HUDEP-2 (cell line): ENCODE results near the gene CDK13.
"Not testable (repeated sequence)": the region's sequence is repeated elsewhere in the genome, so short reads cannot be mapped to it uniquely, and the experiment has no call there.

Source experiments
- DNase-seq, 76 experiments: peaks; one replicate each; lab custom pipeline; 2025; ENCODE audit not compliant: unreplicated experiment in 76 of 76; lab: John Stamatoyannopoulos, UW

The CDK13 gene

DNA sequence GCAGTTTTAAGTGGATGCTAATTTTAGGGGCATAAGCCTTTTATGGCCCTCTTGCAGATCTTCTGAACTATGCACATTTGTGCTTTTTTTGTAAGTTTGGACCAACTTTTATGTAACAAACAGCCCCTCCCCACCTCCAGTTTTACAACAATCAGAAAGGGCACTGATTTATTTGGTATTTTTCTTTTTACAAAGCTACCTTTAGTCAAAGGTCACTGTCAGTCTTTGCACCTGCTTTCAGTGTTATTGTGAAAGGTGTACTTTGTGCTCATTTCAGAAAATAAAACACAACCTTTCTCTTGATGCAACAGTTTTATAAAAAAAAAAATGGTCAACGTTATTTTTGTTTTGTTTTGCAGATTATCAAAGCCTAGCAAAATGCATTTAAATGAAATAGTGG is 145.2 kb downstream of the CDK13 start:
- DNase-seq, result no peak

DNA sequence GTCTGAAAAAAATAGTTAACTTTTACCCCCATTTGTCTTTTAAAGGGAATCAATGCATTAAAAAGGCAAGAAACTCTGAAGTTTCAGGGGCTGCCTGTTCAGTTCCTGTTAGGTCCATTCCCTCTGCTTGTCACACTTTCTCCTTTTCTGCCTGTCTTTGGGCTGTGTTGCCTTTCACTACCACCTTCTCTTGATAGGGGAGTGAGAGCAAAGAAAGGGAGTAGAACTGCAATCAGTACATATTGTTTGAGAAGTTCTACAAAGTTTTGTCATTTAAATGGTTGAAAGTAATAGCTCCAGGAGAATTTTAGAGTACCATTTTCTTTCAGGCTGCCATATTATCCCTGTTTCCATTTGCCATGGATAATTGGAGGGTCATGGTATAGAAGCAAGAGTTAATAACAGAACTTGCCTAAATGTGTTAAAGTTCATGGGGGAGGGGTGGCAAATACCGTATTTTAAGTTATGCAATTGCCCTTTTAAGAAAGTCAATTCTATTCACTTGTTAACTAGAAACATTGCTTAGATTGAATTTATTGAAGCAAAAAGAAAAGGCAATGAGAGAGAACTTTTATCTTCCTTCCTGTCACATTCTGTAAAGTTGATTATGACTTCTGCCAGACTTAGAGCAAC is 145.8 kb downstream of the CDK13 start:
- no peak for DNase-seq

DNA sequence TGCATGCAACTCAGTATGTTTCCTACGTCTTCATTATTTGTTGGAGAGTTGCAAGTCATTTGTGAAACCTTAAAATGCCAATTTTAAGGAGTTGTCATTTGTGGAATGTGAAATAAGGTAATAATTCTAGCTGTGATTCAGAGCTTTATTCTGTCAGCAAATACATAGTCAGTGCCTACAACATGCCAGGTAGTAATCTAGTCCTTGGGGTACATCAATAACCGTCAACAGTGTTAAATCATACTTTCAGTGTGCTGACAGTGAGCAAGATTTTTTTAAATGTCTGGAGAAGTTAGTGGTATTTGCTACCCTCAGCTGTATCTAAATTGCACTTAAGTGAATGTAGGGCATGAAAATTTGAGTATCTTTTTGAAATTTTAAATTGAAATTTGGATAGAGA is 147.7 kb downstream of the CDK13 start:
- no peak for DNase-seq

DNA sequence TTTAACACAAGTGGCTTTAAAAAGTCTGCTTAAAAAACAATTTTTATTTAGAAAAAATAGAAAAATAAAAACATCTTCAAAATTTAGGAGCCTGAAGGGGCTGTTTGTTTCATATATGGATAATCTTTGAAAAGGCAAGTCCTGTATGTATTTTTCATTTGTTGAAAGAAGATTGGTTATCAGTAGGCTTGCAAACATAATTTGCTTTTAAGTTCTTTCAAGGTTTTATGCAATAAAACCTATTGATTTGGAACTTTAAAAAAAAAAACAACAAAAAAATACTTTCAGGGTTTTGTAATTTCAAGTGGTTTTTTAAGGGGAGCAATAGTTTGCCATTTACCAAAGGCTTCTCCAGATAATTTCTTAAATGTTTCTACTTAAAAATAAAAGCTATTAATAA is 148.8 kb downstream of the CDK13 start:
- no peak for DNase-seq

DNA sequence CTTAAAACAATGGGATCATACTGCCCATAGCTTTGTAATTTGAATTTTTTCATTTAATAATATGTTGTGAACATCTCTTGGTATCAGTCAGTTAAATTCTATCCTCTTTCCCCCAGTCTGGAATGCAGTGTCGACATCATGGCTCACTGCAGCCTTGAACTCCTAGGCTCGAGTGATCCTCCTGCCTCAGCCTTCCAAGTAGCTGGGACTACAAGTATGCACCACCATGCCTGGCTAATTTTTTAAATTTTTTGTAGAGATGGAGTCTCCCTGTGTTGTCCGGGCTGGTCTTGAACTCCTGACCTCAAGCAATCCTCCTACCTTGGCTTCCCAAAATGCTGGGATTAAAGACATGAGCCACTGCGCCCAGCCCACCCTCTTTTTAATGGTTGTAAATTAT is 149.8 kb downstream of the CDK13 start:
- no peak for DNase-seq

DNA sequence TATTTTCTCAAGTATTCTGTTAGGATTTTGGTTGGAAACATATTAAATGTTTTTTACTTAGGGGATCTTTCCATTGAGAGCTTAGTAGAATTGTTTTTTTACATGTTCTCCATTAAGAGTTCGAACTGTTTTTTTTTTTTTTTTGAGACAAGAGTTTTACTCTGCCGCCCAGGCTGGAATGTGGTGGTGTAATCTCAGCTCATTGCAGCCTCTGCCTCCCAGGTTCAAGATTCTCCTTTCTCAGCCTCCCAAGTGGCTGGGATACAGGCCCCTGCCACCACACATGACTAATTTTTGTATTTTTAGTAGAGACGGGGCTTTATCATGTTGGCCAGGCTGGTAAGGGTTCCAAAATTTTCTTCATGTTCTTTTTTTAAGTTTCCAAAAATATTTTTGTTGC is 151.1 kb downstream of the CDK13 start:
- no peak for DNase-seq

DNA sequence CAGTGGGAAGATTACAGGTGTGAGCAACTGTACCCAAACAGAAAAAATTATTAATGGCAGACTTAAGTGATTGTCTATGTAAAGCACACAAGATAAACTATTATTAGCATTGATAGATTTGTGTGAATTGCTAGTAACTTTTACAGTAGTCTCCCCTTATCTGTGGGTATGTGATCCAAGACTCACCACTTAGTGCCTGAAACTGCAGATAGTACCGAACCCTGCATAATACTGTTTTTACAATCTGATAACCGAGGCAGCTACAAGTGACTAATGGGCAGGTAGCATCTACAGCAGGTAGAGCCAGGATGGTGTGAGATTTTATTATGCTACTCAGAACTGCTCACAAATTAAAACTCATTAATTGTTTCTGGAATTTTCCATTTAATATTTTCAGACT is 152.8 kb downstream of the CDK13 start:
- no peak for DNase-seq

DNA sequence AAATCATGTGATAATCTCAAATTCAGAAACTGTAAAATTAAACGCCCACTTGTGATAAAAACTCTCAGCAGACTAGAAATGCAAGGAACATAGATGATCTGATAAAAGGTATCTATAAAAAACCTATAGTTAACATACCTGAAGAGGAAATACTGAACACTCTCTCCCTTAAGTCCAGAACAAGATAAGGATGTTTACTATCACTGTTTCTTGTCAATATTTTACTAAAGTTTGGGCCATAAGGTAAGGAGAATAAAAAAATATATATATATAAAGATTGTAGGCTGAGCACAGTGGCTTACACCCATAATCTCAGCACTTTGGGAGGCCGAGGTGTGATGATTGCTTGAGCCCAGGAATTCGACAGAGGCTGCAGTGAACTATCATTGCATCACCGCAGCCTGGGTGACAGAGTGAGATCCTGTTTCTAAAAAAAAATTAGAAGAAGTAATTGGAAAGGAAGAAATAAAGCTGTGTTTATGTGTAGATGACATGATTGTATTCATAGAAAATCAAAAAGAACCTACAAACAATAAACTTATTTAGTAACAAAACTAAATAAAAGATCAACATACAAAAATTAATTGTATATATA is 155.9 kb downstream of the CDK13 start:
- DNase-seq, result no peak

DNA sequence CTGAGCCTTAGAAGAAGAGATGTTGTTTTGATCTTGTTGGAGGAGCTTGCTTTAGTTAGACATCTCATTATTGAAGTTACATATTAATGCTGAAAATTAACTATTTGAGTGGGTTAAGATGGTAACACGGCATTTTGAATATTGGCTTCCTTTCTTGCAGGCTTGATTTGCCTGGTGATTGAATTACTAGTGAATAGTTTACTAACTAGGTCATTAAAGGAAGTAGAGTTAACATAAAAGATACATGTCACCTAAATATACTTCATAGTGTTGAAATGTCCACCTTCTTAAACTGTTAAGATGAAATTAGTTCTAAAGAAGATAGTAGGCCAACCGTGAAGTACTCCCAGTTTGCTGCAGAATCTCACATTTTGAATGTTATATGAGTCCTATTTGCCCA is 165.9 kb downstream of the CDK13 start:
- DNase-seq, result no peak

DNA sequence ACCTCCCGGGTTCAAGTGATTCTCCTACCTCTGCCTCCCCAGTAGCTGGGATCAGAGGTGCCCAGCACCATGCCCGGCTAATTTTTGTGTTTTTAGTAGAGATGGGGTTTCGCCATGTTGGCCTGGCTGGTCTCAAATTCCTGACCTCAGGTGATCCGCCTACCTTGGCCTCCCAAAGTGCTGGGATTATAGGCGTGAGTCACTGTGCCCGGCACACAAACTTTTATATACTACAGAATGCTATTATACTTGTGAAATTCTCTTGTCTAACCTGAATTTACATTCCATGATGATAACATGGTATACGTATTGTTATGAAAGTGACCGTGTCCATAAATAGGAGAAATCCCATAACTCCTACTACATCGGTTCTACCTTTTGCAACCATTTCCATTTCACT is 167.1 kb downstream of the CDK13 start:
- not testable (repeated sequence) for DNase-seq

DNA sequence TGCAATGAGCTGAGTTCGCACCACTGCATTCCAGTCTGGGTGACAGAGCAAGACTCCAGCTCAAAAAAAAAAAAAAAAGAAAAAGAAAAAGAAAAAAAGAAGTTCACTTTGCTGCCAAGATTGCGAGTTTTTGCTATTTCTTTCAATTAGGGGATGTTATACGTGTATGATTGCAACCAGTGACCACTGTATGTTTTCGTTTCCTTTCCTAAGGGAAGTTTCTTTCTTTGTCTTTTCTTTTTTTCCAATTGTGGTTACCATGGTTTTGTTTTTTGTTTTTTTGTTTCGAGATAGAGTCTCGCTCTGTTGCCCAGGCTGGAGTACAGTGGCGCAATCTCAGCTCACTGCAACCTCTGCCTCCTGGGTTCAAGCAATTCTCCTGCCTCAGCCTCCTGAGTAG is 168.1 kb downstream of the CDK13 start:
- DNase-seq, result not testable (repeated sequence)

DNA sequence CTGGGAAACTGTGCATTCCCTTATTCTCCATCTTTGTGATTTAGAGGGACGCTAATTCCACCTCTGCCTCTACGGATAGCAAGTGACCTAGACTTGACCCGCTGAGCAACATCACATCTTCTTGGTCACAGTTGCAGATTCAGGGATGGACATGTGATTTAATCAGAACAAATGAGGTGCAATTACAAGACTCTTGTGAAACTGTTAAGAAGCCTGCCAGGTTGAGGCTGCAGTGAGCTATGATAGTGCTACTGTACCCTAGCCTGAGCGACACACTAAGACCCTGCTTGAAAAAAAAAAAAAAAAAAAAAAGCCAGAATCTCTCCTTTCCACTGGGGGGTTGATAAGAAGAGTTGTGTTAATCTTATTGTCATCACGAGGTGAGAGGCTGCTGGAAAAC is 170.0 kb downstream of the CDK13 start:
- DNase-seq, result no peak

DNA sequence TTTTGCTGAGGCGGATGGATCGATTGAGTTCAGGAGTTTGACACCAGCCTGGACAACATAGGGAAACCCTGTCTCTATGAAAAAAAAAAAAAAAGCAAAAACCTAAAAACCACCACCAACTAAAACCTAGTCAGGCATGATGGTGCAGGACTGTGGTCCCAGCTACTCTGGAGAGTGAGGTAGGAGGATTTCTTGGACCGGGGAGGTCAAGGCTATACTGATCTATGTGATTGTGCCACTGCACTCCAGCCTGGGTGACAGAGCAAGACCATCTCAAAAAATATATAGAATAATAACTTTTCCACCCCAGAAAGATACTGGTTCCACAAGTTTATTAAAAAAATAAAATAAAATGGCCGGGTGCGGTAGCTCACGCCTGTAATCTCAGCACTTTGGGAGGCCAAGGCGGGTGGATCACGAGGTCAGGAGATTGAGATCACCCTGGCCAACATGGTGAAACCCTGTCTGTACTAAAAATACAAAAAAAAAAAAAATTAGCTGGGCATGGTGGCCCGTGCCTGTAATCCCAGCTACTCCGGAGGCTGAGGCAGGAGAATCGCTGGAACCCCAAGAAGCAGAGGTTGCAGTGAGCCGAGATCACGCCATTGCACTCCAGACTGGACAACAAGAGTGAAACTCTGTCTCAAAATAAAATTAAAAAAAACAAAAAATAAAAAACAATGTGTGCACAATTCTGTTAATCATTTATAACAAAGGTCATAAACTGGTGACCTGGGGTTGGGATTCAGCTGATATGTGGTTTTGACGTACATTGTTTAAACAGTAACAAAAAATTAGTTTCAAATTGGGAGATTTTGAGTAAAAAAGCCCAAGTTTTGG is 172.3 kb downstream of the CDK13 start:
- DNase-seq, result not testable (repeated sequence)

DNA sequence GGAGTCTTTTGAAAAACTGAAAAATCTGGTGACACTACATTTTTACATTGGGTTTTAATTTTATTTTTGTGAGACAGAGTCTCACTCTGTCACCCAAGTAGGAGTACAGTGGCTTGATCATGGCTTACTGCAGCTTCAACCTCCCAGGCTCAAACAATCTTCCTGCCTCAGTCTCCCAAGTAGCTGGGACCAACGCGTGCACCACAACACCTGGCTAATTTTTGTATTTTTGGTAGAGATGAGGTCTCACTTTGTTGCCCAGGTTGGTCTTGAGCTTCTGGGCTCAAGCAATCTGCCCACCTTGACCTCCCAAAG is 172.8 kb downstream of the CDK13 start:
- no peak for DNase-seq

DNA sequence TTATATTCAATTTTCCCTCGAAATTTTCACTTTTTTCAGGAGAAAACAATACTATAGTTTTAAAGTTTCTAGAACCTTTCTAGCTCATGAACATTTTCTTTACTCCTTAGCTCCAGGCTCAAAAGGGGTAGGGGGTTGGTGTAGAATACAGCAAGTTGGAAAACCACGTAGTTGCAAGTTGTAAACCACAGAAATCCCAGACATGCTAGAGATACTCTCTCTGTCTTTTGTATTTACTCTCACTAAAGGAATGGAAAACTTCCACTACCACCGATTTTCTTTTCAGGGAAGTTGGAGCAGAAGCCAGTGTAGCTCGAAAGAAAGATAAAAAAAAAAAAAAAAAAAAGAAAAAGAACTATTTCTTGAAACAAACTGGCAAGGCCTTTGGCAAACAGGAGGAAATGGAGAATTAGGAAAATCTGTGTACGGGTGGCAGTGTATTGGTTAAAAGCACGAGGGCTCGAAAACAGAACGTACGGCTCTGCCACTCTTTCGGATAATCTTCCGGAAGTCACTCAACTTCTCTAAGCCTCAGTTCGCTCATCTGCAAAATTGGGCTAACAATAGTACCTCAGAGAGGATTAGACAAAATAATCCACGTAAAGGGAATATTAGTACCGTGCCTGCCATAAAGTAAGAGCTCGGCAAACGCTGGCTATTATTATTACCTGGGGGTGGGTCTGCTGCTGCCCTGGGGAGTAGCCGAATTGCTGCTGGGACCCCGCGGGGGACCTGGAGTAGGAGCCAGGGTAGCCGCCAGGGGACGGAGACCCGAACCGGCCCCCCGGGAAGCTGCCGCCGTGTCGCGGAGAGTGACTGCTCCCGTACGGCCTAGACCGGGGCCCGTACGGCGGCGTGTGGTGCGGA is 183.7 kb downstream of the CDK13 start:
- DNase-seq, result peak in 9 of 76 experiments; percentile 1 to 63 (median 30)

DNA sequence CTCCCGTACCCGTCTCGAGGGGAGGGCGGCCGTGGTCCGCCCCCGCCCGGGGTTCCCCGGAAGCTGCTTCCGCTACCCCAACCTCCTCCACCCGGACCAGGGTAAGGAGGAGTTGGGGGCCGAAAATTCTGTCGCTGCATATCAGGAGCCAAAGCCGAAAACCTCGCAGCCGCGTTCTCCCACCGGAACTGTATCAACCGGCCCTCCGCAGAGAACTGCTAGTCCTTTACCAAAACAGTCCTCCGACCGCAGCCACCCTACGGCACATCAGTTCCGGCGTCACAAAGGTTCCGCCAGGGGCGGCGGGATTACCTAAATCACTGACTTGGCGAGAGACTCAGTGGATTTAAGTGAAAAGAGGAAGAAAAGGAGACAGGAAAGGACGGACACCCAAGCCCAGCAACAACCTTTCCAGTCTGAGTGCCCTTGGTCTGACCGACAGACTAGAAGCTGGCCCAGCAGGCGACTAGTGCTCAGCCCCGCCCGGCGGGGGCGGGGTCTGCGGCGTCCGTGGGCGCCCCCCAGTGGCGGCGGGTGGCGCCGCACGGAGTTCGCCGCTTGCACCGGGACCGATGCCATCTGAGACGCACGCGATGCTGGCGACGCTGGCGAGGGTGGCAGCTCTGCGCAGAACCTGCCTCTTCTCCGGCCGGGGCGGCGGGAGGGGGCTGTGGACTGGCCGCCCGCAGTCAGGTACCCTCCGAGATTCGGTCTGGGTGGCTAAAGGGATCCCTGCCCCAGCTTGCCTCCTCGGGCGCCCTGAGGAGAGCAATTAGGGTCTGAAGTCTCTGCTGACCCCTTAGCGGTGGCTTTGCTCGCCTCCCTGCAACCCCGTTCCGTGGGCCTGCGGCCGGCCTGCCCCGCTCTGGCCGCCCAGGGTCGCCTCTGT is 184.6 kb downstream of the CDK13 start, which contains the start of the genes MPLKIP and SUGCT:
MPLKIP (minus strand) TSS at position 195 of the 889 bp plus-strand sequence; CDS start at position 140, 55 bp downstream.
SUGCT (plus strand) TSS at position 578 of the 889 bp plus-strand sequence.
- DNase-seq, result peak in 74 of 76 experiments; percentile 45 to 99 (median 82)

DNA sequence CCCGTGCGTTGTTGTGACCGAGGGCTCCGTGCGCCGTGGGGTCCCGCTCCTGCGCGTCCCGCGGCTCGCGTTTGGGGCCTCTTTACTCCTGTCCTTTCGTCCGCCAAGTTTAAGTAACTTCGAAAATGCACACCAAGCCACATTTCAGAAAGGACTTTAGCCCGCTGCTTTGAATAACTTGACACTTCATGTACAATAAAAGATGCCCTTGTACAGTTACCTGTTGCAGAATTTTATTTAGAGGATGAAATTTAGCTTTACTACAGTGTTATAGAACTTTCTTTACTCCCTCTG is 185.2 kb downstream of the CDK13 start:
- peak in 5 of 76 experiments; percentile 15 to 51 (median 38) for DNase-seq

DNA sequence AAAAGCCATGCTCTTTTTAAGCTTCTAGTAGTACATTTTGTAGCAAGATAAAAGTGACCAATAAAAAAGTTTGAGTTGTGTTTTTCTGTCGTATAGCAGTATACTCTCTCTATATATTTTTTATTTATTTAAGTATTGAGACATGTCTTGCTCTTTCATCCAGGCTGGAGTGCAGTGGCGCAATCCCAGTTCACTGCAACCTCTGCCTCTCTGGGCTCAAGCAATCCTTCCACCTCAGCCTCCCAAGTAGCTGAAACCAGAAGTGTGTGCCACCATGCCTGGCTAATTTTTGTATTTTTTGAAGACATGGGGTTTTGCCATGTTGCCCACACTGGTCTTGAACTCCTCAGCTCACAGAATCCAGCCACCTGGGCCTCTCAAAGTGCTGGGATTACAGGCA is 187.5 kb downstream of the CDK13 start:
- DNase-seq, result no peak

DNA sequence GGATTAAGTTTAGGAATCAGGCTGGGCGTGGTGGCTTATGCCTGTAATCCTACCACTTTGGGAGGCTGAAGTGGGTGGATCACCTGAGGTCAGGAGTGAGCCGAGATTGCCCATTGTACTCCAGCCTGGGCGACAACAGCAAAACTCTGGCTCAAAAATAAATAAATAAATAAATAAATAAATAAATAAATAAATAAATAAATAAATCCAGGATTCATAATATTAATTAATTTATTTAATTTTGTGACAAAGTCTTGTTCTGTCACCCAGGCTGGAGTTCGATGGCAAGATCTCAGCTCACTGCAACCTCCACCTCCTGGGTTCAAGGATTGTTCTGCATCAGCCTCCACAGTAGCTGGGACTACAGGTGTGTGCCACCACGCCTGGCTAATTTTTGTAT is 188.9 kb downstream of the CDK13 start:
- no peak for DNase-seq

DNA sequence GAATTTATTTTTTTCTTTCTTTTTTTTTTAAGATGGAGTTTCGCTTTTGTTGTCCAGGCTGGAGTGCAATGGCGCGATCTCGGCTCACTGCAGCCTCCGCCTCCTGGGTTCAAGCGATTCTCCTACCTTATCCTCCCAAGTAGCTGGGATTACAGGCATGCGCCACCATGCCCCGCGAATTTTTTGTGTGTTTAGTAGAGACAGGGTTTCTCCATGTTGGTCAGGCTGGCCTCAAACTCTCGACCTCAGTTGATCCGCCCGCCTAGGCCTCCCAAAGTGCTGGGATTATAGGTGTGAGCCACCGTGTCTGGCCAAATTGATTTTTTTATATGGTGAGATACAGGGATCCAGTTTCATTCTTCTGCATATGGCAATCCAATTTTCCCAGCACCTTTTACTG is 189.8 kb downstream of the CDK13 start:
- not testable (repeated sequence) for DNase-seq
